ENCODE measurements around the gene CEP126.
A peak's percentile ranks its signal among the peaks of the same experiment; 100 is the strongest.

Gene CEP126

DNA sequence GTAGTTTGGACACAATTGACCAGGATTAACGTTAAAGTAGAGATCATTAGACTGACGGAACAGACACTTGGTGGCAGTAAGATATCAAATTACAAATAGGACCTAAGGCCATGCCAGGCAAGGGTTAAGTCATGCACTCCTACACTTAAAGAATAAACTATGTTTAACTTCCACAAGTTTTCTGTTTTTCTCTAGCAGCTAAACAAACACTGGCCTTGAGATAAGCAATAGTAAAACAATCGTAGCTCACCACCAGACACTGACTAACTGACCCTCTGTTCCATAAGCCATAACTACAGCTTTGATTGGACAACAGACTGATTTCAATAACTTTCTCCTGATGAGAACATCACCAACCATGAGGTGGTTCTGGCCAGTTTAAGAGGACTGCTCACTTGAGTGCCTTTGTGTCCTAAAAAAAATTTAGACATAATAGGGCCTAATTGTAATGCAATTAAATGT, 2.0 kb upstream of the CEP126 start:
- POLR2A ChIA-PET = no interaction called here

GRCh38 chr11:101913656-101914055, 1.2 kb upstream of the CEP126 start:
- CTCF ChIA-PET = no interaction called here
- TF ChIP-seq CTBP1 (IDR thresholded peaks at IDR 0.05; ENCODE audit: borderline replicate concordance) (no peak), ZNF384 (IDR thresholded peaks at IDR 0.05) (no peak), L3MBTL2 (conservative IDR thresholded peaks at IDR 0.05) (no peak), HDGF (IDR thresholded peaks at IDR 0.05; ENCODE audit: borderline replicate concordance) (no peak), FOXA1 (IDR thresholded peaks at IDR 0.05) (no peak), TARDBP (IDR thresholded peaks at IDR 0.05) (no peak), SUZ12 (IDR thresholded peaks at IDR 0.05) (no peak), FOXM1 (IDR thresholded peaks at IDR 0.05; ENCODE audit: borderline replicate concordance) (no peak), SP1 (IDR thresholded peaks at IDR 0.05) (no peak), LEF1 (IDR thresholded peaks at IDR 0.05; ENCODE audit: borderline replicate concordance) (no peak), PKNOX1 (IDR thresholded peaks at IDR 0.05) (no peak), ELF4 (IDR thresholded peaks at IDR 0.05) (no peak), ARNT (IDR thresholded peaks at IDR 0.05) (no peak), BHLHE40 (IDR thresholded peaks at IDR 0.05; ENCODE audit: borderline replicate concordance) (no peak), FOXK2 (IDR thresholded peaks at IDR 0.05) (no peak), NFRKB (IDR thresholded peaks at IDR 0.05) (no peak)
- no peak for DNase-seq (ENCODE audit: extremely low spot score)
- POLR2A ChIA-PET = no interaction called here

More for the DNA sequence above, 2.0 kb upstream of the CEP126 start:
- TF ChIP-seq ZNF384 (IDR thresholded peaks at IDR 0.05) = no peak
- no peak for TF ChIP-seq LEF1 (IDR thresholded peaks at IDR 0.05; ENCODE audit: borderline replicate concordance)
- no peak for TF ChIP-seq NFRKB (IDR thresholded peaks at IDR 0.05)
- no peak for TF ChIP-seq HDGF (IDR thresholded peaks at IDR 0.05; ENCODE audit: borderline replicate concordance)
- no peak for TF ChIP-seq TARDBP (IDR thresholded peaks at IDR 0.05)
- no peak for TF ChIP-seq PKNOX1 (IDR thresholded peaks at IDR 0.05)
- no peak for TF ChIP-seq FOXK2 (IDR thresholded peaks at IDR 0.05)
- no peak for TF ChIP-seq SUZ12 (IDR thresholded peaks at IDR 0.05)
- TF ChIP-seq ELF4 (IDR thresholded peaks at IDR 0.05) = no peak
- no peak for TF ChIP-seq L3MBTL2 (conservative IDR thresholded peaks at IDR 0.05)
- TF ChIP-seq SP1 (IDR thresholded peaks at IDR 0.05) = no peak
- TF ChIP-seq FOXM1 (IDR thresholded peaks at IDR 0.05; ENCODE audit: borderline replicate concordance) = no peak
- TF ChIP-seq CTBP1 (IDR thresholded peaks at IDR 0.05; ENCODE audit: borderline replicate concordance) = no peak
- TF ChIP-seq FOXA1 (IDR thresholded peaks at IDR 0.05) = no peak
- TF ChIP-seq BHLHE40 (IDR thresholded peaks at IDR 0.05; ENCODE audit: borderline replicate concordance) = no peak
- TF ChIP-seq ARNT (IDR thresholded peaks at IDR 0.05) = no peak
- CTCF ChIA-PET = no interaction called here
- DNase-seq (ENCODE audit: extremely low spot score) = no peak

GRCh38 chr11:101914341-101914737, 471 bp upstream of the CEP126 start:
- no peak for TF ChIP-seq L3MBTL2 (conservative IDR thresholded peaks at IDR 0.05)
- TF ChIP-seq ELF4 (IDR thresholded peaks at IDR 0.05) = no peak
- no peak for TF ChIP-seq ZNF384 (IDR thresholded peaks at IDR 0.05)
- no peak for TF ChIP-seq FOXK2 (IDR thresholded peaks at IDR 0.05)
- TF ChIP-seq HDGF (IDR thresholded peaks at IDR 0.05; ENCODE audit: borderline replicate concordance) = no peak
- no peak for TF ChIP-seq SUZ12 (IDR thresholded peaks at IDR 0.05)
- CTCF ChIA-PET = no interaction called here
- POLR2A ChIA-PET = interaction anchor here (0.7 to 1.2 kb wide), 2 partner anchors 30 to 93 kb away, joined by 3 to 4 read pairs; no protein-coding TSS in a partner anchor
- DNase-seq (ENCODE audit: extremely low spot score) = peak; percentile 19

GRCh38 chr11:101915791-101916291, 1.0 kb downstream of the CEP126 start:
- ChIA-PET CTCF (no interaction called here), POLR2A (no interaction called here)
- no peak for TF ChIP-seq ARNT (IDR thresholded peaks at IDR 0.05)
- TF ChIP-seq FOXA1 (IDR thresholded peaks at IDR 0.05) = no peak
- TF ChIP-seq LEF1 (IDR thresholded peaks at IDR 0.05; ENCODE audit: borderline replicate concordance) = no peak
- TF ChIP-seq HDGF (IDR thresholded peaks at IDR 0.05; ENCODE audit: borderline replicate concordance) = no peak
- no peak for TF ChIP-seq ZNF384 (IDR thresholded peaks at IDR 0.05)
- TF ChIP-seq TARDBP (IDR thresholded peaks at IDR 0.05) = no peak
- TF ChIP-seq ELF4 (IDR thresholded peaks at IDR 0.05) = no peak
- TF ChIP-seq L3MBTL2 (conservative IDR thresholded peaks at IDR 0.05) = no peak
- no peak for TF ChIP-seq FOXM1 (IDR thresholded peaks at IDR 0.05; ENCODE audit: borderline replicate concordance)
- no peak for TF ChIP-seq NFRKB (IDR thresholded peaks at IDR 0.05)
- no peak for TF ChIP-seq SP1 (IDR thresholded peaks at IDR 0.05)
- no peak for TF ChIP-seq CTBP1 (IDR thresholded peaks at IDR 0.05; ENCODE audit: borderline replicate concordance)
- no peak for TF ChIP-seq BHLHE40 (IDR thresholded peaks at IDR 0.05; ENCODE audit: borderline replicate concordance)
- no peak for TF ChIP-seq FOXK2 (IDR thresholded peaks at IDR 0.05)
- no peak for DNase-seq (ENCODE audit: extremely low spot score)

DNA sequence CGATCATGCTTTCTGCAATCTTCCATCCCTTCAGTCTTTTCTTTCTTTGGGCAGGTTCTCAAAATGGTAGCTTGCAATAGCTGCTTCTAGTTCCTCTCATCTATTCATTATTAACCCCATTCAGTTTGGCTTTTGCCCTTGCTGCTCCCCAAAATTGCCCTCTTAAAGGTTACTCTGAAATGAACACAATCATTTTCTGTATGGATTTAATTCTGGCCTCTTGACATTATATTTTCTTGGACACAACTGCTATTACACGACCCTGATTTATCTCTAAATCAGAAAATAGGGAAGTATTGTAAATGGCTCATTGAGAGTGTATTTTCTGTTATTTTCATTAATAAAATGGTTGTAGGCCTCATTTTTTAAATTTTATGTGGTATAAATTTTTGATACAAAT, 1.6 kb downstream of the CEP126 start, which contains the start of gene ANGPTL5:
Gene ANGPTL5 (minus strand): TSS at position 101 of the 400 bp plus-strand sequence. CDS start 8,613 bp downstream, outside the sequence.
- ChIA-PET CTCF (no interaction called here), POLR2A (no interaction called here)
- DNase-seq (ENCODE audit: extremely low spot score) = no peak
- no peak for TF ChIP-seq FOXK2 (IDR thresholded peaks at IDR 0.05)

- TF ChIP-seq TARDBP (IDR thresholded peaks at IDR 0.05) = no peak
- TF ChIP-seq BHLHE40 (IDR thresholded peaks at IDR 0.05; ENCODE audit: borderline replicate concordance) = no peak
- no peak for TF ChIP-seq LEF1 (IDR thresholded peaks at IDR 0.05; ENCODE audit: borderline replicate concordance)
- TF ChIP-seq FOXA1 (IDR thresholded peaks at IDR 0.05) = no peak
- TF ChIP-seq FOXK2 (IDR thresholded peaks at IDR 0.05) = no peak
- no peak for TF ChIP-seq ARNT (IDR thresholded peaks at IDR 0.05)
- TF ChIP-seq FOXM1 (IDR thresholded peaks at IDR 0.05; ENCODE audit: borderline replicate concordance) = no peak
- no peak for TF ChIP-seq ELF4 (IDR thresholded peaks at IDR 0.05)
- no peak for TF ChIP-seq HDGF (IDR thresholded peaks at IDR 0.05; ENCODE audit: borderline replicate concordance)
- no peak for TF ChIP-seq CTBP1 (IDR thresholded peaks at IDR 0.05; ENCODE audit: borderline replicate concordance)
- no peak for TF ChIP-seq SUZ12 (IDR thresholded peaks at IDR 0.05)
- TF ChIP-seq L3MBTL2 (conservative IDR thresholded peaks at IDR 0.05) = no peak
- TF ChIP-seq NFRKB (IDR thresholded peaks at IDR 0.05) = no peak
- TF ChIP-seq PKNOX1 (IDR thresholded peaks at IDR 0.05) = no peak
- no peak for TF ChIP-seq SP1 (IDR thresholded peaks at IDR 0.05)
- TF ChIP-seq ZNF384 (IDR thresholded peaks at IDR 0.05) = no peak
- CTCF ChIA-PET = no interaction called here
- POLR2A ChIA-PET = no interaction called here
- DNase-seq (ENCODE audit: extremely low spot score) = no peak
Measured at GRCh38 chr11:101917226-101917625, 2.4 kb downstream of the CEP126 start.

Measured in HEK293T (cell line).